K562 (cell line): ENCODE measurements around the gene ZSWIM9. TPM values are rescaled to one million over a fixed set of nuclear protein-coding genes. Genes with fewer than 3 reads are reported as not detected.

Experiments
- CHD2 ChIP-seq: IDR thresholded peaks from 2 replicates; pipeline ENCODE4 v1.6.1; 2011; ENCODE audit warnings: low read depth, low read length
- CREB3 ChIP-seq: fragments of 450-650 bp; conservative IDR thresholded peaks from 2 replicates; pipeline ENCODE4 v1.6.1; 2016; ENCODE audit warnings: missing genetic modification characterization, low read depth, mild to moderate bottlenecking, missing compliant biosample characterization, moderate library complexity
- DACH1 ChIP-seq: fragments of 450-650 bp; IDR thresholded peaks from 2 replicates; pipeline ENCODE4 v1.6.1; 2018; ENCODE audit not compliant: partially characterized antibody
- DNMT1 ChIP-seq: fragments of 450-650 bp; IDR thresholded peaks from 2 replicates; pipeline ENCODE4 v1.6.1; 2016; ENCODE audit warnings: antibody characterized with exemption, mild to moderate bottlenecking
- ESRRA ChIP-seq: fragments of 450-650 bp; IDR thresholded peaks from 2 replicates; pipeline ENCODE4 v1.6.1; 2014; ENCODE audit warnings: low read depth, mild to moderate bottlenecking, moderate library complexity, borderline replicate concordance
- GABPB2 ChIP-seq: fragments of 250-450 bp; sonication (Bioruptor Pico); conservative IDR thresholded peaks from 2 replicates; pipeline ENCODE4 v1.5.1; 2021; ENCODE audit warnings: mild to moderate bottlenecking
- HNRNPH1 ChIP-seq: fragments of 200-400 bp; formaldehyde crosslinking; optimal IDR thresholded peaks from 2 replicates; pipeline ENCODE3; 2017; ENCODE audit warnings: low read depth, mild to moderate bottlenecking, low read length, moderate library complexity
- ID3 ChIP-seq, 2 experiments: fragments of 250-450 bp in 1 of 2; fragments of 450-650 bp in 1 of 2; sonication (Bioruptor Pico) in 1 of 2; IDR thresholded peaks; 2 replicates each; pipeline versions ENCODE4 v1.6.1 to v1.8.0; 2016 to 2021; ENCODE audit warnings: mild to moderate bottlenecking in 2 of 2, moderate library complexity in 2 of 2, missing compliant biosample characterization in 1 of 2, missing genetic modification characterization in 1 of 2
- ILK ChIP-seq: fragments of 450-650 bp; IDR thresholded peaks from 2 replicates; pipeline ENCODE4 v1.6.1; 2016; ENCODE audit warnings: missing genetic modification characterization, low read depth, mild to moderate bottlenecking, missing compliant biosample characterization, moderate library complexity, borderline replicate concordance
- KAT8 ChIP-seq: fragments of 450-650 bp; IDR thresholded peaks from 2 replicates; pipeline ENCODE4 v1.6.1; 2016; ENCODE audit warnings: low read depth, mild to moderate bottlenecking
- L3MBTL2 ChIP-seq: fragments of 450-650 bp; IDR thresholded peaks from 2 replicates; pipeline ENCODE4 v1.6.1; 2016; ENCODE audit warnings: mild to moderate bottlenecking, moderate library complexity
- LARP7 ChIP-seq: fragments of 450-650 bp; IDR thresholded peaks from 2 replicates; pipeline ENCODE4 v1.6.1; 2016
- MAFF ChIP-seq: IDR thresholded peaks from 2 replicates; pipeline ENCODE4 v1.6.1; 2012; ENCODE audit warnings: low read length, improper control_type of control experiment
- MITF ChIP-seq: IDR thresholded peaks from 2 replicates; pipeline ENCODE4 v1.6.1; 2014; ENCODE audit warnings: antibody characterized with exemption
- MNT ChIP-seq, 2 experiments: fragments of 450-650 bp; conservative IDR thresholded peaks; 2 replicates each; pipeline ENCODE4 v1.6.1; 2017; ENCODE audit warnings: mild to moderate bottlenecking in 2 of 2, moderate library complexity in 2 of 2
- NR1H2 ChIP-seq: sonication (generic); formaldehyde crosslinking; IDR thresholded peaks from 2 replicates; pipeline ENCODE4 v1.4.0; 2020; ENCODE audit warnings: mild to moderate bottlenecking, missing genetic modification reagents
- NR2C1 ChIP-seq, 2 experiments: fragments of 450-650 bp; IDR thresholded peaks; 2 replicates each; pipeline ENCODE4 v1.6.1; 2017; ENCODE audit warnings: mild to moderate bottlenecking in 2 of 2, antibody characterized with exemption in 1 of 2, inconsistent platforms in 1 of 2, missing compliant biosample characterization in 1 of 2, missing genetic modification characterization in 1 of 2
- SAFB2 ChIP-seq: fragments of 200-400 bp; formaldehyde crosslinking; IDR thresholded peaks from 2 replicates; pipeline ENCODE4 v1.6.1; 2018; ENCODE audit warnings: borderline replicate concordance, low read length, low read depth, moderate library complexity; ENCODE audit not compliant: severe bottlenecking
- ZC3H4 ChIP-seq: sonication (generic); formaldehyde crosslinking; IDR thresholded peaks from 2 replicates; pipeline ENCODE4 v1.9.0; 2021; ENCODE audit warnings: missing genetic modification reagents, borderline replicate concordance
- ZEB2 ChIP-seq: fragments of 450-650 bp; IDR thresholded peaks from 2 replicates; pipeline ENCODE4 v1.6.1; 2016
- ZFP1 ChIP-seq: fragments of 450-650 bp; formaldehyde crosslinking; IDR thresholded peaks from 2 replicates; pipeline ENCODE4 v1.4.0; 2020; ENCODE audit warnings: mild to moderate bottlenecking, mixed read lengths
- ZKSCAN3 ChIP-seq: fragments of 250-450 bp; sonication (Bioruptor Pico); IDR thresholded peaks from 2 replicates; pipeline ENCODE4 v1.4.0; 2020
- ZNF174 ChIP-seq: fragments of 250-450 bp; sonication (Bioruptor Pico); IDR thresholded peaks from 2 replicates; pipeline ENCODE4 v1.4.0; 2020; ENCODE audit warnings: mild to moderate bottlenecking
- ZNF232 ChIP-seq: sonication (generic); formaldehyde crosslinking; IDR thresholded peaks from 2 replicates; pipeline ENCODE4 v1.8.0; 2022; ENCODE audit warnings: mild to moderate bottlenecking, missing genetic modification reagents
- ZNF311 ChIP-seq: fragments of 250-450 bp; sonication (Bioruptor Pico); IDR thresholded peaks from 2 replicates; pipeline ENCODE4 v1.4.0; 2020; ENCODE audit warnings: mild to moderate bottlenecking, moderate library complexity
- ZNF511 ChIP-seq: sonication (generic); formaldehyde crosslinking; IDR thresholded peaks from 2 replicates; pipeline ENCODE4 v1.8.0; 2022; ENCODE audit warnings: mild to moderate bottlenecking, missing genetic modification reagents
- polyA plus RNA-seq, 8 experiments: library from polyadenylated mRNA; depleted of rRNA in 4 of 8; stranded (reverse) in 5 of 8; unstranded in 3 of 8; fragments of >200 nt; fragmentation: Nextera tagmentation in 2 of 8; fragmentation: Illumina TruSeq in 1 of 8; extraction: Ambion mirVana in 2 of 8; extraction: Trizol in 1 of 8; gene quantifications; 2 replicates each; pipeline versions ENCODE4 v1.2.1 to v1.2.3, GENCODE V29; 2011 to 2014; ENCODE audit warnings: inconsistent platforms in 1 of 8, missing spikeins in 1 of 8
- total RNA-seq, 7 experiments: library from RNA; depleted of rRNA in 6 of 7; stranded (reverse); fragments of >200 nt in 6 of 7; fragmentation: Illumina TruSeq in 2 of 7; extraction: Trizol in 2 of 7; gene quantifications; 2 replicates each; pipeline versions ENCODE4 v1.2.1 to v1.2.3, GENCODE V29; 2011 to 2021; ENCODE audit warnings: low replicate concordance in 1 of 7

The ZSWIM9 gene
- total and polyA plus RNA-seq, 9 of the 15 experiments (the other 6 are each of a cell fraction or from before 2014, with no cell fraction given) = 0.04 to 1.4 (median 0.34) TPM; not detected in 1

GRCh38 chr19:48190288-48190884 lies 19.9 kb downstream of the ZSWIM9 start (continued):
- no peak for TF ChIP-seq HNRNPH1
- 0 out of 4 replicates have a peak, but pooled peaks of 1 of the 2 experiments have one; percentile 13 for TF ChIP-seq MNT (conservative IDR thresholded peaks at IDR 0.05)
- TF ChIP-seq L3MBTL2 = peak; percentile 42
- TF ChIP-seq LARP7 = no peak
- no peak for TF ChIP-seq ZNF232 (CRISPR knock-in tag)
- TF ChIP-seq ESRRA = no peak
- TF ChIP-seq ILK = no peak
- TF ChIP-seq ZNF311 (CRISPR knock-in tag) = no peak
- no peak for TF ChIP-seq NR1H2 (CRISPR knock-in tag)
- TF ChIP-seq NR2C1 (IDR thresholded peaks at IDR 0.05) = no peak
- TF ChIP-seq NR2C1 (tag; IDR thresholded peaks at IDR 0.05) = no peak
- no peak for TF ChIP-seq MITF
- TF ChIP-seq GABPB2 = no peak
- no peak for TF ChIP-seq CREB3 (tag)
- no peak for TF ChIP-seq DACH1
- no peak for TF ChIP-seq ID3 (CRISPR knock-in tag; IDR thresholded peaks at IDR 0.05)
- TF ChIP-seq ID3 (tag; IDR thresholded peaks at IDR 0.05) = no peak
- TF ChIP-seq SAFB2 = no peak
- TF ChIP-seq ZC3H4 (CRISPR knock-in tag) = no peak
- no peak for TF ChIP-seq KAT8
- TF ChIP-seq DNMT1 = no peak
- no peak for TF ChIP-seq ZNF174 (CRISPR knock-in tag)
- TF ChIP-seq MAFF = peak; percentile 42; the same call in 1 of the 2 replicates
- no peak for TF ChIP-seq ZNF511 (CRISPR knock-in tag)
- TF ChIP-seq ZEB2 = 0 out of 2 replicates have a peak, but pooled peaks have one; percentile 27
- TF ChIP-seq ZKSCAN3 = no peak
- TF ChIP-seq CHD2 = peak; percentile 73
- no peak for TF ChIP-seq ZFP1 (CRISPR knock-in tag)
